ENCODE data around the gene SPRED2. TPM values are rescaled to one million over a fixed set of nuclear protein-coding genes. Genes with fewer than 3 reads are reported as not detected.

SPRED2 gene
- total and polyA plus RNA-seq, 2 donors from 2014 or later = 8.9 to 42.3 TPM

DNA sequence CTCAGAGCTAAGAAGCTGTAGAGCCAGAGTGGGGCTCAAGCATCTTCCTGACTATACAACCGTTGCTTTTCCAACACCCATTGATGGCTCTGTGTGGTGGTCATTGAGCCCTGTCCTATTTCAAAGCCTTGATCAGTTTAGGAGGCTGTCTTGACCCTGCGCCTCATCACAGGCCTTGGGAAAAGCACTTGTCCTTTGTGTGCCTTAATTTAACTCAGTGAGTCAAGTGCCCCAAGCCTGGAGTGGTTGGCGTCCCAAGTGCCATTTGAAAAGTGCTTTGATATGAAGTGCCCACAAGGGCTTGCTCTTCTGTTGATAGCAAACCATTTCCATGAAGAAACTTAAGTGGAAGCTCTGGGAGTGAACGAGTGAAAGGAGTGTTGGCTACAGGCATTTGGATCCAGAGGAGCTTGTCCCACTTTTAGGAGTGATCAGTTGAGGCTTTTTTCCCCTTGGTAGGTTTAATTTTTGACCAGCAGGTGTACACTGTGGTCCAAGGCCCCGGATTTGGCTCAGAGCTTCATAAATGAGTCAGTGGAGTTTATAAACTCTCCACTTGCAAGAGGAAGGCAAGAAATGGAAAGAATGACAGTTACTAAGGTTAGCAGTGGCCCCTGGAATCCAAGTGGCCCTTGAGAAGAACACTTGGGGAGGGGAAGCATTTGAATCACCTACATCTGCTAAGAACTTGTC lies 154.5 kb downstream of the SPRED2 start:
- no peak overlapping the region for H3K4me3 ChIP-seq (ENCODE audit: low read length in 3 of 3)
- intact Hi-C loops (cut with DNase I) = no loop called here

DNA sequence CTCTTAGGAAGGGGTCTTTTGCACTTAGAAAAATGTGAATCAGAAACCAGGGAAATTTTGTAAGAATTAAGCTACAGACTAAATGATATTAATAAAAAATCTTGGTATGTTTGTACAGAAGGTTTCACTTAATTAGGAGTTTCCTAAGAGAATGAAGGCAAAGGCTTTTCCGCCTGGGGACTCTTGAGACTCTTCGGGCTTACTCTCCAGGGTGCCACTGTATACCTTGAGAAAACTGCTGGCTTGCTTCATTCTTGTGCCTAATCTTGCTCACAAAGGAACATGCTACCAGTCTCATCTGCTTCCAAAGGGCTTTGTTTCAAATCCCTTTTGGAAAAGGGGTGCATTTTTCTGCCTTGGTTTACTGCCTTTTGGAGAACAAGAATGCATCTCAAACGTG lies 155.3 kb downstream of the SPRED2 start:
- Histone ChIP-seq H3K9me3 (ENCODE audit: control insufficient read depth in 2 of 3, insufficient read depth in 1 of 3, low read length in 3 of 3) (no peaks in the 10 kb centered on the region), H3K36me3 (ENCODE audit: control insufficient read depth in 2 of 3, insufficient read depth in 3 of 3, low read length in 3 of 3) (no peaks in the 10 kb centered on the region), H3K9ac (ENCODE audit: low read length in 3 of 3) (no peak overlapping the region), H3K4me1 (ENCODE audit: control insufficient read depth in 2 of 3, insufficient read depth in 2 of 3, low read depth in 1 of 3, low read length in 3 of 3) (peaks cover 0 to 3% (median 2%) of the 10 kb centered on the region in 3 donors), H3K27ac (ENCODE audit: low read depth in 2 of 2, low read length in 2 of 2) (no peak overlapping the region), H3K4me3 (ENCODE audit: low read length in 3 of 3) (no peak overlapping the region), H3K27me3 (ENCODE audit: control insufficient read depth, insufficient read depth, low read length) (no peaks in the 10 kb centered on the region)
- DNase-seq = no peak
- no peak for FAIRE-seq
- TF ChIP-seq, protein P1, sequence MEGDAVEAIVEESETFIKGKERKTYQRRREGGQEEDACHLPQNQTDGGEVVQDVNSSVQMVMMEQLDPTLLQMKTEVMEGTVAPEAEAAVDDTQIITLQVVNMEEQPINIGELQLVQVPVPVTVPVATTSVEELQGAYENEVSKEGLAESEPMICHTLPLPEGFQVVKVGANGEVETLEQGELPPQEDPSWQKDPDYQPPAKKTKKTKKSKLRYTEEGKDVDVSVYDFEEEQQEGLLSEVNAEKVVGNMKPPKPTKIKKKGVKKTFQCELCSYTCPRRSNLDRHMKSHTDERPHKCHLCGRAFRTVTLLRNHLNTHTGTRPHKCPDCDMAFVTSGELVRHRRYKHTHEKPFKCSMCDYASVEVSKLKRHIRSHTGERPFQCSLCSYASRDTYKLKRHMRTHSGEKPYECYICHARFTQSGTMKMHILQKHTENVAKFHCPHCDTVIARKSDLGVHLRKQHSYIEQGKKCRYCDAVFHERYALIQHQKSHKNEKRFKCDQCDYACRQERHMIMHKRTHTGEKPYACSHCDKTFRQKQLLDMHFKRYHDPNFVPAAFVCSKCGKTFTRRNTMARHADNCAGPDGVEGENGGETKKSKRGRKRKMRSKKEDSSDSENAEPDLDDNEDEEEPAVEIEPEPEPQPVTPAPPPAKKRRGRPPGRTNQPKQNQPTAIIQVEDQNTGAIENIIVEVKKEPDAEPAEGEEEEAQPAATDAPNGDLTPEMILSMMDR (IDR thresholded peaks at IDR 0.05; ENCODE audit: borderline replicate concordance, extremely low read depth, insufficient read depth) = no peak
- intact Hi-C loops (cut with DNase I) = no loop called here

More for the DNA sequence above, 154.5 kb downstream of the SPRED2 start:
- Histone ChIP-seq H3K36me3 (ENCODE audit: control insufficient read depth in 2 of 3, insufficient read depth in 3 of 3, low read length in 3 of 3) (no peaks in the 10 kb centered on the region), H3K27me3 (ENCODE audit: control insufficient read depth, insufficient read depth, low read length) (no peaks in the 10 kb centered on the region), H3K4me1 (ENCODE audit: control insufficient read depth in 2 of 3, insufficient read depth in 2 of 3, low read depth in 1 of 3, low read length in 3 of 3) (peaks cover 0 to 6% (median 2%) of the 10 kb centered on the region in 3 donors), H3K9me3 (ENCODE audit: control insufficient read depth in 2 of 3, insufficient read depth in 1 of 3, low read length in 3 of 3) (no peaks in the 10 kb centered on the region), H3K27ac (ENCODE audit: low read depth in 2 of 2, low read length in 2 of 2) (no peak overlapping the region), H3K9ac (ENCODE audit: low read length in 3 of 3) (no peak overlapping the region)
- TF ChIP-seq, protein P1 (IDR thresholded peaks at IDR 0.05; ENCODE audit: borderline replicate concordance, extremely low read depth, insufficient read depth) = no peak
- FAIRE-seq (no peak), DNase-seq (no peak)

DNA sequence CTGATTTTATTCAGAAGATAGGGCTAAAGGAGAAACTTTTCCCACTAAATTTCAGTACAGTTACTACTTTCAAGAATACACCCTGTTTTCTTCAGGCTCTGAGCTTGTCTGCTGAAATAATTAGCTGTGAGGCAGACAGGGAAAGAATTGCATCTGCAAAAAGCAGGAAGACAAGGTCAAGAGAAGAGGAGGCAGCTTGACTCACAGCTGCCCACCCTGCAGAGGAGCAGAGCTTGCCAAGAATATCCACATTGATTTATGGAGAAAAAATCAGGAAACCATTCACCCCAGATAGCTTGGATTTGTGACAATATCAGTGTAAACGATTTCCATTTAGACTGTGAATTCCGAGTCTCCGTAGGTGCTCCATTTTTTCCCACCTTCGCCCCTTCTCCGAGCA lies 155.8 kb downstream of the SPRED2 start:
- DNase-seq (peak in 1 of 5 donors; percentile 54), FAIRE-seq (no peak)
- TF ChIP-seq, protein P1 (IDR thresholded peaks at IDR 0.05; ENCODE audit: borderline replicate concordance, extremely low read depth, insufficient read depth) = no peak
- Histone ChIP-seq H3K4me3 (ENCODE audit: low read length in 3 of 3) (no peak overlapping the region), H3K9ac (ENCODE audit: low read length in 3 of 3) (no peak overlapping the region), H3K9me3 (ENCODE audit: control insufficient read depth in 2 of 3, insufficient read depth in 1 of 3, low read length in 3 of 3) (no peaks in the 10 kb centered on the region), H3K4me1 (ENCODE audit: control insufficient read depth in 2 of 3, insufficient read depth in 2 of 3, low read depth in 1 of 3, low read length in 3 of 3) (peaks cover 0 to 2% (median 2%) of the 10 kb centered on the region in 3 donors), H3K27me3 (ENCODE audit: control insufficient read depth, insufficient read depth, low read length) (no peaks in the 10 kb centered on the region), H3K36me3 (ENCODE audit: control insufficient read depth in 2 of 3, insufficient read depth in 3 of 3, low read length in 3 of 3) (no peaks in the 10 kb centered on the region), H3K27ac (ENCODE audit: low read depth in 2 of 2, low read length in 2 of 2) (no peak overlapping the region)
- intact Hi-C loops (cut with DNase I) = no loop called here
